Stimulated activated CD4-positive, alpha-beta T cell treated with anti-CD3 and anti-CD28 coated beads, Interleukin-12 subunit alpha, Interleukin-12 subunit beta, amount 100 ng/mL, for 48 hours (primary cell): Measurements from ENCODE around the gene NKX1-1.
"Not testable (repeated sequence)": the region's sequence is repeated elsewhere in the genome, so short reads cannot be mapped to it uniquely, and the experiment has no call there.

ENCODE experiments used
- DNase-seq, 3 donors: peaks; one replicate each; pipeline ENCODE4 v3.0.0-alpha.2; 2020; ENCODE audit warnings: low read depth in 2 of 3, low spot score in 1 of 3

NKX1-1 gene

DNA sequence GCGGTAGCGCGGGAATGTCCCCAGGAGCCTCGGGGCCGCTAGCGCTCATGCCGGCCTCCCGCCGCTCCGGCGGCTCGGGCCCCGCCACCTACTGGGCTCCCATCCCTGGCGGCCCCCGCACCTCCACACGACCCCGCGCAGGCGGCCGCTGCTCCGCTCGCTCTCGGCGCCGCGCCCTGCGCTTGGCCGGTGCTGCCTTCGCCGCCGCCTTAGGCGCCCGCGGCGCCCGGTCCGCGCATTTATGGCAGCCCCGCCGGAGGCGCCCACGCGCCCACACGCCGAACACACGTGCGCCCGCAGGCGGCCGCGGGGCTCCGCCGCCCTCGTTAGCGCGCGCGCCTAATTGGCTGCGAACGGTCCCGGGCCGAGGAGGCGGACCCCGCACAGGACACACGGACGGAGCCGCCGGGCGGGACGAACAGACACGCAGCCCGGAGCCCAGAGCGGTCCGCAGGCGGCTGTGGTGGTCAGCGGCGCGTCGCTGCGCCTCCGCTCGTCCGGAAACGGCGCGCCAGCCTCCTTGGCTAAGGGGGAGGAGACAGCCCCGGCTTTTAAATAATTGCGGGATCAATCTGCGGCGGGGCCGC is at the start of gene NKX1-1:
Gene NKX1-1, minus strand, starts transcription at position 49 of the 587 bp plus-strand sequence. Its CDS starts 0 bp downstream, at position 49.
- DNase-seq: no peak

DNA sequence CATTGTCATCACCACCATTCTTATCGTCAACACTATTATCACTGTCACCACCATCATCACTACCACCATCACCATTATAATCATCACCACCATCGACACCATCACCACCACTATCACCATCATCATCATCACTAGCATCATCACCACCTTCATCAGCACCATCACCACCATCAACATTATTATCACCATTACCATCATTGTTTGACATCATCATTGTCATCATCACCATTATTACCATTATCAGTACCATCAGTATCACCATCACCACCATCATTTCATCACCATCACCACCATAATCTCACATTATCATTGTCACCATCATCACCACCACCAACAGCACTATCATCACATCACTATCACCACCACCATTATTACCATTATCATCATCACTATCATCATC is 47.5 kb upstream of the NKX1-1 start:
- DNase-seq: no peak

DNA sequence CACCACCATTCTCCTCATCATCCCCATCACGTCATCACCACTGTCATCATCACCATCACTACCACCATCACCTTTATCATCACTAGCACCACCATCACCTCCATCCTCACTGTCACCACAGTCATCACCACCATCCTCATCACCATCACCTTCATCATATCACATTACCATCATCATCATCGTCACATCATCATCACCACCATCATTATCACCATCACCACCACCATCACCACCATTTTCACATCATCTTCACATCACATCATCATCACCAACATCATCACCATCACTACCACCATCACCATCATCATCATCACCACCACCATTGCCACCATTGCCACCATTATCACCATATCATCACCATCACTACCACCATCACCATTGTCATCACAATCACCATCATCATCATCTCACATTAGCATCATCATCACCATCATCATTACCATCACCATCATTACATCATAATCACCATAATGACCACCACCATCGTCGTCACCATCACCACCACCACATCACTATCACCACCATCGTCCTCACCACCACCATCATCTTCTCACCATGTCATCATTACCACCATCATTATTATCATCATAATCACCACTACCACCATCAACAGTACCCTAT is 46.3 kb upstream of the NKX1-1 start:
- no peak for DNase-seq

DNA sequence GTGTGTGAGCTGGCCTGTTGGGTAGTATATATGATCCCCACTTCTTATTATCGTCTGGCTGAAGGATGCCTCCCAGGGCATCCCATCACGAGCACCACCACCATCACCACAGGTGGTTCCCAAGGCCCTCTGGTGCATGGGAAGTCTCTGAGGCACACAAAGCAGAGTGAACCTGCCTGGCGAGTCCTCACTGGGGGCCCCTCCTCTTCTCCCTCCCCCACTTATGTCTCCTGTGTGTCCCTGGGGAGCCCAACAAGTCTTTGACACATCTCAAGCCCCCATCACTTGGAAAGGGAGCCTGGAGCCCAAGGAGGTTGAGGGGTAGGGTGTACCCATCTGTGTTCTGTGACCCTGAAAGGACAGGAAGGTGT is 45.5 kb upstream of the NKX1-1 start:
- no peak for DNase-seq

DNA sequence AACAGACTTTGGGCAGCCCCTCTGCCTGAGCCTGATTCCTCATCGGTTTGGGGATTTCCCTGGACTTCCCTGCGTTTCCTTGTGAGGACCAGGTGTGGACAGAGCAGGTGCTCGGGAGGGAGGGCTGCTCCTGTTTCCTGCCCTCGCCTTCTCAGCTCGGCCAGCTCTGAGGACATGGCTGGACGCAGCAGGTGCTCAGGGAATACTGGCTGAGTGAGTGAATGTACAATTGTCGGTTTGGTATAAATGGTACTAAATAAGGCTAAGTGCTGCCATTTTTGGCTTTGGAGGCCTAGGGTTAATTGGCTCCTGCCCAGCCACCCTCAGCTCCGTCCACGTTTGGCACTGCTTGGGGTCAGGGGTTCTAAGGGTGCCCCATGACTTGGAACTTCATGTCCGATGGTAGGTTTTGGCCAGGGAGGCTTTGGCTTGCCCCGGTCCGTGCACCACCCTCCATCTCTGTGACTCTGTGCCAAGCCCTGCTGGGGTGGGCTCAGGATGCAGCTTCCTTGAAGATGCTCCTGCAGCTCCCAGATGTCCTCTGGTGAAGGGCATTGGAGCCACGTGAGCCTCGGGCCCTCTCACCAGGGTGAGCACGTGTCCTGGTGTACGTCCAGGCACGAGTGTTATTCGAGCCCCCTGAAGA is 45.0 kb upstream of the NKX1-1 start:
- no peak for DNase-seq

DNA sequence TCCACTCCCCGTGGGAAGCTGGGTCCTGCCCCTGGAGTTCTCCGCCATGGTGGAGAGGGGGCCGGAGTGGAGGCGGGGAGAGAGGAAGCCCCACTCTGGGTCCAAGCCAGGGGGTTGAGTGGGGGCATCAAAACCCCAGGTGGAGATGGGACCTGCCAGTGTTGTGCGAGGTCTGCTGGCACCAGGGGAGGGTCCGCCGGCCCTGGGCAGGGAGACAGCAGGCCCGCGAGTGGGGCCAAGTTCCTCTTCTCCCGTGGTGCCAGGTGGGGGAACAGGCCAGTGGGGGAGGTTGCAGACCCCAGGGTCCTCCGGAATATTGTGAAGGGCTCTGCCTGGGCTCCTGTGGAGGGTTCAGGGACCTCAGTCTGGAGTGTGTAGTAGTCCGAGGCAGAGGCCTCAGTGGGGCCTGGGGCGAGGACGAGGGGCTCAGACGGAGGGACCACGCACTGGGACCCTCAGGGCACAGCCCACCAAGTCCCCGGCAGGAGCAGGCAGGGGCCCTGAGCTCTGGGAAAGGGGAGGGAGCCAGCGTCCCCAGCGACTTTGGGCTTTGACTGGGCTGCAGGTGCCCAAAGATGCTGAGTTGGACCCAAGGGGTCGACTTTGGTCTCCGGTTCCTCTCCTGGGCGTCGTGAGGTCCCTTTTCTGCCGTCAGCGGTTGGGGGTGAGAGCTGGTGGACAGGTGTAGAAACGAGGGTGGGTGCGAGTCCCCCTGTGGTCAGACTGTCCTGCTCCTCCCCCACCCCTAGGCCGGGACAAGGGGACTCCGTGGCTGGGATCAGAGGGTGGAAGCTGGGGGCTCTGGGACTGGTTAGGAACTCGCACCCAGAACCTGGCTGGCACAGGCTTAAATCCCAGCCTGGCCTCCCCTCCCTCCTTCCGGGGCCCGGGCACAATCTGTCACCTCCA is 43.8 kb upstream of the NKX1-1 start:
- DNase-seq: no peak

DNA sequence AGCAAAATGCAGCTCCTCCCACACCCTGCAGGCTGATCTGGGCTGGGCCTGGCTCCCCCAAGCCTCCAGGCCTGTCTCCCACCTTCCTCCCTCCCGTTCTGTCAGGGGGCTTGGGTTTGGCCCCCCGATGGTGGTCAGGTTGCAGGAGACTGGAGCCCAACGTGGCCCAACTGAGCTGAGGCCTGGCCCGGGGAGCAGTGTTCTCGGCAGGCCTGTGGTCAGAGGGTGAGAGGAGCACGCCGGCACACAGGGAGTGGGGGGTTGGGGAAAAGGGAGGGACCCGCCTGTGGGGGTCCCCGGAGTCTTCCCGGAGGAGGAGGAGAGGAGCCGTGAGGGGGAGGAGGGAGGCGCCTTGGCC is 43.2 kb upstream of the NKX1-1 start:
- DNase-seq: no peak

DNA sequence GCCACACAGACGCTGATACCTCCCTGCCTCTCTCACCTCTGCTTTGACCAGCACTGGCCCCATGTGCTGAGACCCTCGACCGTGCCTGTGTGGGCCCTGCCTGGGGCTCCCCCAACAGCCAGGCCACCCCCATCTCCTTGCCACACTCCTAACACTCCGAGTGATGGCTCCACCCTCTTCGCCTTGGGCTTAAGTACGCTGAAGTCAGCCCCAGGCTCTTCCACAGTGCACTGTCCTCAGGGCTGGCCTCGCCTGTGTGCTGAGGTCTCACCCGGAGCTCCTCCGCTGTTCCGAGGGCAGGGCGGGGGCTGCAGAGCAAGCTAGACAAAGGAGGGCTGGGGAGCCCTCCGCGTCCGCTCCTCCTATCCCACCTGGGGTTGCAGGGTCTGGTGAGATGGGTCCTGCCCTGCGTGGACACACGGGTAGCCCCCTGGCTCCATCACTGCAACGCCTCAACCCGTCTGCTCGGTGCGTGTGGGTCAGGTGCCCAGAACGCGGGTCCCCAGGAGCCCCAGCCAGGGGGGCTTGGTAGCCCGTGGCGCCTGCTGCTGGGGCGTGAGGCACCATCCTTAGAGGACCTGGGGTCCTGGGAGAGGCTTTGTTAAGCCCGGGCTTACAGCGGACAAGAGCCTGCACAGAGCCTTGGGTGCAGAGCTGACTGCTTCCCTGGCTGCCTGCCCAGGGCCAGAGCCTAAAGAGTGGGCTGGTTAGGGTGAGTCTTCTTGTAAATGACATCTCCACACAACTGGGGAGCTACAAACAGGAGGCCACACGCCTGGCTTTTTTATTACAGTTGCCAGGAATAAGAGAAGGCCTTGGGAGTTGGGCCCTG is 42.6 kb upstream of the NKX1-1 start:
- no peak for DNase-seq

DNA sequence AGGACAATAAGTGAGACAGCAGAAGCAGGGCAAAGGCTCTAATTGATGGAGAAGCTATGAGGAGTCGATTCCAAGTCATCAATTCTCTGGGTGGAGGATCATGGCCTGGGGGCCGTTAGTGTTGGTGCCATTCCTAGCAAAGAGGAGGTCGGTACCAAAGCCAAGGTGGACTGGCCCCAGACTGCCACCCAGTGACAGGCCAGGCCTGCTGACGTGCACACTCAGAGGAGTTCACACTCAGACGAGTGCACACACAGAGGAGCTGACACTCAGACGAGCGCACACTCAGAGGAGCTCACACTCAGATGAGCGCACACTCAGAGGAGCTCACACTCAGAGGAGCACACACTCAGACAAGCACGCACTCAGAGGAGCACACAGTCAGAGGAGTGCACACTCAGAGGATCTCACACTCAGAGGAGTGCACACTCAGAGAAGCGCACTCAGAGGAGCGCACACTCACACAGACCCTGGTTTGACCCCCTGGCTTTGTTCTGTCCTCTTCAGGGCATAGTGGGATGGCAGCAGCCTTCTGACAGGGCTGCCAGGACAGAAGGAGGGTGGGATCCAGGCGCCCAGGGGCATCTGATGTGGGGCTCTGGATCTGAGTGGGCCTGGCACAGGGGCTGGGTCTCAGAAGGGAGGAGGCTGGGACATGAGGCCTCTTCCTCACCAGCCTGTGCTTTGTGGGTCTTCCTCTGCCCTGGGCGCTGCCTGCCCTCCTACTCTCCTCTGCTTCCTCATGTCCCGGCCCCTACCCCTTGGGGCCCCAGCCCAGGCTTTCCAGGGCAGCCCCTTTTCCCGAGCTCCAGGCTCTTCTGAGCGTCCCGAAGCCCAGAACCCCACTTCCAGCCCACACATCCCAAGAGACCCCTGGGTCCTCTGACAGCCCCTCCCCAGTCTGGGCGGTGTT is 41.7 kb upstream of the NKX1-1 start:
- no peak for DNase-seq

DNA sequence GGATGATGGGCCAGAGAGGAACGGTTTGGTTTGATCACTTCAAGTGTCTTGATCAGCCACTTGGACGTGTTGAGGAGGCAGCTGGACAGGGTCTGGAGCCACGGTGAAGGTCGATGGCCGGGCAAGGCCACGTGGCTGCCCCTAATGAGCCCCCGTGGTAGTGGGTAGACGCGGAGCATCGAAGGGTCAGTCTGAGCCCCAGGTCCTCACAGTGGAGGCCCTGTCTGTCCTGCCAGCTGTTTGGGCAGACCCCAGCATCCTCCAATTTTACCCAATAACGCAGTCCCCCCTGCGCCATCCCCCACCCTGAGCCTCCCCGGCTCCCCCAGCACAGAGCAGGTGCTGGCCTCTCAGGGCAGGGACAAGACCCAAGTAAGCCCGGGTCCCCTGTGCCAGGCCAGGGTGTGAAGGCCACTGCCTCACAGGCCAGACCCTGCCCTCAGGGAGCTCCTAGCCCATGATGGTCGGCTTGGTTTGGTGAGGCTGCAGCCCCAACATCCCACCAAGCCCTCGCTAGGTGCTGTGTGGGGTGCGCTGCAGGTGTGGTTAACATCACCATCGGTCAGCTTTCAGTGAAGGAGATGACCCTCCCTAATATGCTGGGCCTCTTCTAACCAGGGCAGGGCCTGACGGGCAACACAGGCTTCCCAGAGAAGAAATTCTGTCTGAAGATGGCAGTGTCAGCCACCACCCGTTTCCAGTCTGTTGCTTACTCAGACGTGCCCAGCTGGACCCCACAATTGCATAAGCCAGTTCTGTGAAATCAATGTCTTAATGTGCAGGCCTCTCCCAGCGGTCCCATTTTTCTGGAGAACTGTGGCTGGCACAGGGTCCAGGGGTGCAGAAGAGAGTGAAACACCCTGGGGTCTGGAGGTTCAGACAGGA is 40.5 kb upstream of the NKX1-1 start:
- no peak for DNase-seq

DNA sequence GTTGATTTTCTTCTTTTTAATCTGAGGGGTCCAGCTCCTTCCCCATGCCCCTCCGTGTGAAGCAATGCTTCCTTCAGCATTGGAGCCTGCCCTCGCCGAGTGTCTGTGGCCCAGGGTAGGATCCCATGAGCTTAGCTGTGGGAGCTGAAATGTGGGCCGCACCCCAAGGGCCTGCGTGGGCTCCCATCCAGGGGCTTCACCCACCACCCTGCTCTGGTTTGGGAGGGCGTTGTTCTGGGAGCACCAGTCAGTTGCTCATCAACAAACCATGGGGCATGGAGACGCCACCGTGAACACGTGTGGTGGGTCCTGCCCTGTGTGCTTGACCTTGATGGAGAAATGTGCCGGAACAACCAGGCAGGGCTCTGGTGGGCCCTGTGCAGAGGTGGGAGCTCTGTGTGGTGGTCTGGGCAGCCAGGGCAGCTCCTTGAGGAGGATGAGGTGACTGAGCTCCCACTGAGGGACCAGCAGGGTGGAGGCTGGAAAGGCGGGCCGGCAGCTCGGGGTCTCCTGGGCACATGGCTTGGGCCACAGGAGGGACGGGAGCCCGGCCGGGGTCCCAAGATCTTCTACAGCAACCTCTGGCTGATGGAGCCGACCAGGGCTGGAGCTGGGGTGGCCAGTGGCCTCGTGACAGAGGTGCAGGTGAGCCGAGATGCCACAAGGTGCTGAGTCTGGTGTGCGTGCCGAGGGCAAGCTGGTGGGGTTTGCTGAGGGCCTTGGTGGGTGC is 39.6 kb upstream of the NKX1-1 start:
- DNase-seq: no peak

DNA sequence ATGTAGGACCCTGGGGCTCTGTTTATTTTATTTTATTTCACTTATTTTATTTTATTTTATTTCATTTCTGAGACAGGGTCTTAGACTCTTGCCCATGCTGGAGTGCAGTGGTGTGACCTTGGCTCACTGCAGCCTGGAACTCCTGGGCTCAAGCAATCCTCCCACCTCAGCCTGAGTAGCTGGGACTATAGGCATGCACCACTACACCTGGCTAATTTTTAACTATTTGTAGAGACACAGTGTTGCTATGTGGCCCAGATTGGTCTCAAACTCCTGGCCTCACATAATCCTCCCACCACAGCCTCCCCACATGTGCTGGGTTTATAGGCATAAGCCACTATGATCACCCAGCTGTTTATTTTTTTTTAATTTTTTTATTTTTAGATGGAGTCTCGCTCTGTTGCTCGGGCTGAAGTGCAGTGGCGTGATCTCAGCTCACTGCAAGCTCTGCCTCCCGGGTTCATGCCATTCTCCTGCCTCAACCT is 37.5 kb upstream of the NKX1-1 start:
- DNase-seq: not testable (repeated sequence)

DNA sequence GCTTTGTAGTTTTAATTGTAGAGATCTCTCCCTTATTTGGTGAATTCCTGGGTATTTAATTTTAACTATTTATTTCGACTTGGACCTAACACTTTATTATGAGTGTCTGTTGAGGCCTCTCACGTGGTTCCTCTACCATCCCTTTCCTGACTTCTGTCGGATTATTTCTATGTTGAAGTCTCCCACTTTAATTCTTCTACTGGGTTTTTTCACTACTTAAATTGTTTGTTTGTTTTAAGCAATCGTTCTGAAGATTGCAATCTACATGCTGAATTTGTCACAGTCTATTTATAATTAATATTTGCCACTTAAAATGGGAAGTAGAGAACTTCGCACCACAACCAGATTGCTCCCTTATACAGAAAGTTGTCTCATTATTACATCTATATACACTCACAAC is 20.8 kb upstream of the NKX1-1 start:
- DNase-seq: no peak

DNA sequence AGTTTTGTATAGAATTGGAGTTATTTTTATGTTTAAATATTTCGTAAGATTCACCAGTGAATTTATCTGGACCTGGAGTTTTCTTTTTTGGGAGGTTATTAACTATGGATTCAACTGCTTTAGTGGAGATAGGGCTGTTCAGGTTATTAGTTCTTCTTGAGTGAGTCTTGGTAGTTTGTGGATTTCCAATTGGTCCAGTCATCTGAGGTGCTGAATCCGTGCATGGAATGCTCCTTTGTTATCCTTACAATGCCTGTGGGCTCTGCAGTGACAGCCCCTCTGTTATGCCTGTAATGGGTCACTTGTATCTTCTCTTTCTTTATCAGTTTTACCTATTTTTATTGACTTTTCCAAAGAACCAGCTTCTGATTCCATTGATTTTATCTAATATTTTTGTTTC is 15.4 kb upstream of the NKX1-1 start:
- no peak for DNase-seq

DNA sequence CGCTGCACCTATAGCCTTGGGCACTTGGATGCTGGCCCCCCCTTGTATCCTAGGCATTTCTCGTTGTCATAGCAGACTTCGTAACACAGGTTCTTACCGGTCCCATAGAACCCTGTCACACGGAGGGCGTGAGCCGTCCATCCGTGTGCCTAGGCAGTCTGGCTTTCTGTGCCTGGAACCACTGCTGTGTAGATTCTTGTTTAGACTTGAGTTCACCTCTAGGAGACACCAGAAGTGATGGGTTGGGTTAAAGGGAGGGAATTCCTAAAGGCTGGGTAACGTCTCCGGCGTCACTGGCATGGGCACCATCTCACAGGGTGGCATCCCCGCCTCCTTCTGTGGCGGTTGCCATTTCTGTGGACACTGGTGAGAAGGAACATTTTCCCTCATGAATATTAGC is 13.5 kb upstream of the NKX1-1 start:
- DNase-seq: no peak

DNA sequence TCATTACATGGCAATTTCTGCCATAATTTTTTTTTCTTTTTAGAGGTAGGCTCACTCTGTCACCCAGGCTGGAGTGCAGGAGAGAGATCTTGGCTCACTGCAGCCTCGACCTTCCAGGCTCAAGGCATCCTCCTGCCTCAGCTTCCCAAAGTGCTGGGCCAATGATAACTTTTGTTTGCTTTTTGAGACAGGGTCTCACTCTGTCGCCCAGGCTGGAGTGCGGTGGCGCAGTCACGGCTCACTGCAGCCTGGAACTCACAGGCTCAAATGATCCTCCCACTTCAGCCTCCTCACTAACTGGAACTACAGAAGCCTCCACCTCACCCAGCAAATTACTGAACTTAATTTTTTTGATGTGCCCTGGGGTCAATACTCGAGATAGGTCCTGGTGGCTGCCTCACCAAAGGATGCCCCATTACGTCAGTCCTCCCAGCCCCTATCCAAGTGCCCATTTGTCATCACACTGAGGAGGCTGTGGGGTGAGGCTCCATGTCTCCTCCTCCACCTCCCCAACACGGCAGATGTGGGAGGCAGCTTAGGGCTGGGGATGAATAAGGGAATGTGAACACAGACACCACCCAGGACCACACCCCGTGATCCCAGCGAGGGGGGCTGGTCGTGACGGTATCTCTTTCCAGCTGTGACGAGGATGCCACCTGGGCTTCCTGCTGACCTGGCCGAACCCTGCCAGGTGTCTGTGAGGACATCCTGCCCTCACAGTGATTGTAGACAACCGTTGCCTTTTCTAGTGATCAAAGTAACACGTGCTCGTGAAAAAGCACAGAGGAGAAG is 12.4 kb upstream of the NKX1-1 start:
- no peak for DNase-seq
